ENCODE measurements around the gene FBXO22.
"Not testable (repeated sequence)": the region's sequence is repeated elsewhere in the genome, so short reads cannot be mapped to it uniquely, and the experiment has no call there.

FBXO22 gene

DNA sequence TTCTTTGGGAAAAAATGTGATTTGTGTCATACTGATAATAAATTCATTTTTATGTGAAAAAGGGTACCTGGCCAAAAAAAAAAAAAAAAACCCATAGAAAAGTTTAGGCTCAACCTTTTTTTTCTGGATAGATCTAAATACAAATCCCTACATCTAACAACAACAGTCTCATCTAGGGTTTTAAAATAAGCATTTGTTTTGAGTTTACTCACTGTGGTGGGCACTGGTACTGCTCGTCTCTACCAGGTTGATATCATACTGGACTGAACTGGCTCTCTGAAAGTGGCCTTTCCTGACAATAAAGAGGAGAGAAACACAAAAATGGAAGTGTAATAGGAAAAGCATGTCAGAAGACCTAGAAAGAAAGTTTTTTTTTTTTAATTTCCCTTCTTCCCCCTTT is 52.0 kb downstream of the FBXO22 start:
- no peak for DNase-seq (ENCODE audit: extremely low spot score, insufficient read length, low read depth)
- no peak for FAIRE-seq

DNA sequence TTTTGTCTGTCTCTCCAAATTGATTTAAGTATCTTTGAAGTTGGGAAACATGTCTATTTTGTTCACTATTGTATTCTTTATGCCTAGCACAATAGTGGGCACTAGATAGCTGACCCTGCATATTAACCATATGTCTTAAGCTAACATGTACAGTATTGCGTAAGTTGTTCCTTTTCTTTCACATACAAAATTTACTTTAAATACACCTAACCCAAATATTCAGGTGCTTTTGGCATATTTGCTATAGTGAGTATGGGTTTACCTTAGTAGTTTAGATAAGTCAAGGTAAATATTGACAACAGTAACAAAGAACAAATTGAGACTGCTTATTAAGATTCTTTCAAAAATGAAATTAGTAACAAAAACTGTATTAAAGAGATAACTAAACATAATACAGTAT is 57.7 kb downstream of the FBXO22 start:
- no peak for FAIRE-seq

DNA sequence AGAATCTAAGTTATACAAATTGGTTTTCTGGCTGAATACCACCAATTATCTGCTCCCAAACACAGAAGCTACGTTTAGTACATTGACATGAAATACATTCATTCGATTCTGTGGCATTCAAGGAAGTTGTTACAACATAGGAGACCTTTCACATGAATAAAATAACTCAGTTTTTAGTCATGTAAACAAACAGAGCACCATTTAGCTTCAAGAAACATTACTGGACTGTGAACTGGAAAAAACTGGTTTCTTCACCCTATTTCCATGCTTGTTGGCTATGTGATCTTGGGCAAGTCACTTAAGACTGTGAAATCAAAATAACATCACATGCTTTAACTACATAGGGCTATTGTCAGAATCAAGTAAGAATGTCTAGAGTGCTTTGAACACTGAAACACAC is 62.4 kb downstream of the FBXO22 start:
- no peak for FAIRE-seq
- DNase-seq (ENCODE audit: extremely low spot score, insufficient read length, low read depth) = no peak

More for the DNA sequence above, 57.7 kb downstream of the FBXO22 start:
- DNase-seq (ENCODE audit: extremely low spot score, insufficient read length, low read depth) = no peak

DNA sequence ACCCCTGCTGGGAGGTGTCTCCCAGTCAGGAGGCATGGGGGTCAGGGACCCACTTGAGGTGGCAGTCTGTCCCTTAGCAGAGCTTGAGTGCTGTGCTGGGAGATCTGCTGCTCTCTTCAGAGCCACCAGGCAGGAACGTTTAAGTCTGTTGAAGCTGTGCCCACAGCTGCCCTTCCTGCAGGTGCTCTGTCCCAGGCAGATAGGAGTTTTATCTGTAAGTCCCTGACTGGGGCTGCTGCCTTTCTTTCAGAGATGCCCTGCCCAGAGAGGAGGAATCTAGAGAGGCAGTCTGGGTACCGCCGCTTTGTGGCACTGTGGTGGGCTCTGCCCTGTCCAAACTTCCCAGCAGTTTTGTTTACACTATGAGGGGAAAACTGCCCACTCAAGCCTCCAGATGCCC is 73.1 kb downstream of the FBXO22 start:
- not testable (repeated sequence) for DNase-seq (ENCODE audit: extremely low spot score, insufficient read length, low read depth); FAIRE-seq

DNA sequence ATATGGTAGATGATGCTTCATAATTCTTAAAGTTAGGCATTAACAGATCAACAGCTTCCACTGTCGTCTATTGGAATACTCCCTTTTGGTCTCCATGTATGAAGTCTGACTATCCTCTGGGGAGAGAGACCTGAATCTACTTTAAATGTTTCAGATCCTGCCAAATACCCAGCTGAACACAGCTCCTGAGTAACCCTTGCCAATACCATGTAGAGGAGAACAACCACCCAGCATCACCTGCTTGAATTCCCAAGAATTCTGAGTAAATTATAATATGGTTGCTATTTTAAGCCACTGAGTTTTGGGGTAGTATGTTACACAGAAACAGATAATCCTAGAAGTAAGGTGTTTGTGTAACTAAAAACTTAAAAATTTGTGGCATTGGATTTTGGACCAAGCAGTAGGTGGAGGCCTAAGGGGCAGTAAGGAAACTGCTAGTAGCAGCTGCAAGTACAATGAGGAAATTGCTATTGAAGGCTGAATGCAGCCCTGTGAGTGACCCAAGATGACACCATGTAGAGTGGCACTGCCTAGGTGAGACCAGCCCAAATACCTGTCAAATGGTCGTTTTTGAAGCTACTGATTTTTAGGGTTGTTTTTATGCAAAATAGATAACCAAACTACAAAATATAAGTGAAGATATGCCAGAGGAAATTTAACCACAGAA is 77.6 kb downstream of the FBXO22 start:
- DNase-seq (ENCODE audit: extremely low spot score, insufficient read length, low read depth) (no peak), FAIRE-seq (no peak)

DNA sequence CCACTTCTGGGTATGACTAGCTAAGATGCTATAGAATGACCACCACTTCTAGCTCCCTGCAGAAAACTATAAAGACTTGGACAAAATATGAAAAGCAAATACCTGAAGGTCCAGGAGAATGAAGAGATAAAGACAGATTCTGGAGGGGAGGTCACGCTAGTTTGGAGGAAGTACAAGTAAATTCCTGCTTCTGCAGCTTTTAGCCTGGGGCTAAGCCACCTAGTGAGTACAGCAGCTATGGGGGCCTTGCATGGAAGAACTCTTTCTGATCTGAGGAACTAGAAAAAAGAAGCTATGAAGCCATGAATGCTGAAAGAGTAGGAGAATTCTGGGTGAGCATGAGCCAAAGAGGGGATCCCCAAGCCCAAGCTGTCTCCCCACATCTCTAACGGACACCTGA is 78.8 kb downstream of the FBXO22 start:
- no peak for DNase-seq (ENCODE audit: extremely low spot score, insufficient read length, low read depth)
- no peak for FAIRE-seq

DNA sequence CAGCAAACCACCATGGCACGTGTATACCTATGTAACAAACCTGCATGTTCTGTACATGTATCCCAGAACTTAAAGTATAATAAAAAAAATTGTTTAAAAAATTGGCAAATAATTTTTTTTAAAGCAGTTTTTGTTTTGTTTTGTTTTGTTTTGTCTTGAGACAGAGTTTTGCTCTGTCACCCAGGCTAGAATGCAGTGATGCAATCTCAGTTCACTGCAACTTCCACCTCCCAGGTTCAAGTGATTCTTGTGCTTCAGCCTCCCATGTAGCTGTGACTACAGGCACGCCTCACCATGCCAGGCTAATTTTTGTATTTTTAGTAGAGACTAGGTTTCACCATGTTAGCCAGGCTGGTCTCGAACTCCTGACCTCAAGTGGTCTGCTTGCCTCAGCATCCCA is 81.0 kb downstream of the FBXO22 start:
- DNase-seq (ENCODE audit: extremely low spot score, insufficient read length, low read depth); FAIRE-seq: not testable (repeated sequence)

DNA sequence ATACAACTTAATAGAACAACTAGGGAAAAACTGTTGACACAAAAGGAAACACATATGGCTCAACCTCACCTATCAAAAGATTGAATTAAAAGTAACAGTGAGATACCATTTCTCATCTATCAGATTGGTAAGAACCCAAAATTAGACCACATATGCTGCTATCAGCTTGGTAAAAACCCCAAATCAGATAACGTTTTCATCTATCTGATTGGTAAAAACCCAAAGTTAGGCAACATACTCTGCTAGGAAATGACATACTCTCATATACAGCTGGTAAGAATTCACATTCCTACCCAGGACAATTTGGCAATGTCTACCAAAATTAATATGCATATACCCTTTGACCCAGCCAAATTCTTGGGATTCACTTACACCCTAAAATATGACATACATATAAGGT is 82.3 kb downstream of the FBXO22 start:
- FAIRE-seq = no peak
- no peak for DNase-seq (ENCODE audit: extremely low spot score, insufficient read length, low read depth)

DNA sequence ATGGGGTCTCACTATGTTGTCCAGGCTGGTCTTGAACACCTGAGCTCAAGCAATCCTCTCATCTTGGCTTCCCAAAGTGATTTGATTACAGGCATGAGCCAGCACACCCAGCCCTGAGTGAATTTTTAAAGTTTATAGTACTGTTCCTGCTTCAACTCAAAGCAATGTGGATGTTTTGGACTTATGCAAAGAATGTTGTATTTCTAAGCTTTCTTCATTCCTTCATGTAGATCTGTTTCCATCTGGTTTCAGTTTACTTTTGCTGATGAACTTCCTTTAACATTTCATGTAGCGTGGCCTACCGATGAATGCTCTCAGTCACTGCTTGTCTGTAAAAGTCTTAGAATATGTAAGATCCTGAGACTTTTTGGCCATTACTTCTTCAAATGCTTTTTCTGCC is 85.4 kb downstream of the FBXO22 start:
- DNase-seq (ENCODE audit: extremely low spot score, insufficient read length, low read depth) = no peak
- no peak for FAIRE-seq

DNA sequence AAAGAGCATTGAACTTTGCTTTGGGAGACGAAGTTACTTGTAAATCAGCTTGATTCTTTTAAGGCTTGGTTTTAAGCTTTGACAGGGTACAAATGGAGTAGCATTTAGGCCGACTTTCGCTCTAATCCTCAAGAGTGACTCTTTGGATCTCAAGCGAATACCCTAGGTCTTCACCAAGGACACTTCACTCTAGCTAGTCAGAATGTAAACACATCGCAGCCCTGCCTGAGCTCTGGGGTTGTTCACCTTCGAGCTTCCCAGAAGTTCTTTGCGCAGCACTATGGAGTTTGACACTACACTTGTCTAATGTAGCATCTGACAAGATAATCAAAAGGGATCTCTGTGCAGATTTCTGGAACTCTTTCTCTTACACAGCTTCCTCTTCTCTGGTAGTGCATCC is 86.2 kb downstream of the FBXO22 start:
- no peak for FAIRE-seq
- DNase-seq (ENCODE audit: extremely low spot score, insufficient read length, low read depth) = no peak

Measured in GM18507 (cell line).